Astrocyte of the cerebellum (primary cell): Measurements from ENCODE around the gene CABP5.

Source experiments
- DNase-seq: peaks from one replicate; pipeline ENCODE4 v3.0.0-alpha.2; 2011; ENCODE audit warnings: low read depth
- H3K4me3 ChIP-seq: 2 replicates; pipeline ENCODE4 v1.5.1; 2011; ENCODE audit warnings: mild to moderate bottlenecking, low read depth, low read length, moderate library complexity
- in situ Hi-C: cut with HindIII; loops from 2 replicates; pipeline ENCODE4 v1.10.0; 2017; ENCODE audit warnings: low sequenced_read_pairs
- TF ChIP-seq, protein P1 (sequence below): IDR thresholded peaks from 2 replicates; pipeline ENCODE4 v1.5.1; 2012; ENCODE audit warnings: low read length, low read depth, moderate library complexity, mild to moderate bottlenecking; ENCODE audit errors: missing control alignments

The CABP5 gene

GRCh38 chr19:48069435-48069834, 25.6 kb upstream of the CABP5 start:
- H3K4me3 ChIP-seq = no peak overlapping the region
- TF ChIP-seq, protein P1, sequence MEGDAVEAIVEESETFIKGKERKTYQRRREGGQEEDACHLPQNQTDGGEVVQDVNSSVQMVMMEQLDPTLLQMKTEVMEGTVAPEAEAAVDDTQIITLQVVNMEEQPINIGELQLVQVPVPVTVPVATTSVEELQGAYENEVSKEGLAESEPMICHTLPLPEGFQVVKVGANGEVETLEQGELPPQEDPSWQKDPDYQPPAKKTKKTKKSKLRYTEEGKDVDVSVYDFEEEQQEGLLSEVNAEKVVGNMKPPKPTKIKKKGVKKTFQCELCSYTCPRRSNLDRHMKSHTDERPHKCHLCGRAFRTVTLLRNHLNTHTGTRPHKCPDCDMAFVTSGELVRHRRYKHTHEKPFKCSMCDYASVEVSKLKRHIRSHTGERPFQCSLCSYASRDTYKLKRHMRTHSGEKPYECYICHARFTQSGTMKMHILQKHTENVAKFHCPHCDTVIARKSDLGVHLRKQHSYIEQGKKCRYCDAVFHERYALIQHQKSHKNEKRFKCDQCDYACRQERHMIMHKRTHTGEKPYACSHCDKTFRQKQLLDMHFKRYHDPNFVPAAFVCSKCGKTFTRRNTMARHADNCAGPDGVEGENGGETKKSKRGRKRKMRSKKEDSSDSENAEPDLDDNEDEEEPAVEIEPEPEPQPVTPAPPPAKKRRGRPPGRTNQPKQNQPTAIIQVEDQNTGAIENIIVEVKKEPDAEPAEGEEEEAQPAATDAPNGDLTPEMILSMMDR = no peak
- in situ Hi-C loops = no loop called here
- DNase-seq = no peak

DNA sequence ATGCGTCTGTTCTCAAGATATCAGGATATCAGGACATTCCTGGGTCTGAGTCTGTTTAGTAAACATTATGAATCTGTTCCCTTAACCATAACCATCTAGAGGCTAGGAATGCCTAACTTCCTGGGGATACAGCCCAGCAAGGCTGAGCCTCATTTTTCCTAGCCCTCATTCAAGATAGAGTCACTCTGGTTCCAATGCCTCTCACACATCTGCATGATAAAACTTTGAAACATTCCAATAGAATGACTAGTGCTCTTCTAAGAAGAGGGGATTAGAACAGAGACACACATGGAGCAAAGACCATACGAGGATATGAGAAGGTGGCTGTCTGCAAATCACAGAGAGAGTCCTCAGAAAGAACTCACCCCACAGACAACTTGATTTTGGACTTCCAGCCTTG, 20.6 kb upstream of the CABP5 start:
- TF ChIP-seq, protein P1 = no peak
- no peak for DNase-seq
- H3K4me3 ChIP-seq = no peak overlapping the region
- in situ Hi-C loops = no loop called here

DNA sequence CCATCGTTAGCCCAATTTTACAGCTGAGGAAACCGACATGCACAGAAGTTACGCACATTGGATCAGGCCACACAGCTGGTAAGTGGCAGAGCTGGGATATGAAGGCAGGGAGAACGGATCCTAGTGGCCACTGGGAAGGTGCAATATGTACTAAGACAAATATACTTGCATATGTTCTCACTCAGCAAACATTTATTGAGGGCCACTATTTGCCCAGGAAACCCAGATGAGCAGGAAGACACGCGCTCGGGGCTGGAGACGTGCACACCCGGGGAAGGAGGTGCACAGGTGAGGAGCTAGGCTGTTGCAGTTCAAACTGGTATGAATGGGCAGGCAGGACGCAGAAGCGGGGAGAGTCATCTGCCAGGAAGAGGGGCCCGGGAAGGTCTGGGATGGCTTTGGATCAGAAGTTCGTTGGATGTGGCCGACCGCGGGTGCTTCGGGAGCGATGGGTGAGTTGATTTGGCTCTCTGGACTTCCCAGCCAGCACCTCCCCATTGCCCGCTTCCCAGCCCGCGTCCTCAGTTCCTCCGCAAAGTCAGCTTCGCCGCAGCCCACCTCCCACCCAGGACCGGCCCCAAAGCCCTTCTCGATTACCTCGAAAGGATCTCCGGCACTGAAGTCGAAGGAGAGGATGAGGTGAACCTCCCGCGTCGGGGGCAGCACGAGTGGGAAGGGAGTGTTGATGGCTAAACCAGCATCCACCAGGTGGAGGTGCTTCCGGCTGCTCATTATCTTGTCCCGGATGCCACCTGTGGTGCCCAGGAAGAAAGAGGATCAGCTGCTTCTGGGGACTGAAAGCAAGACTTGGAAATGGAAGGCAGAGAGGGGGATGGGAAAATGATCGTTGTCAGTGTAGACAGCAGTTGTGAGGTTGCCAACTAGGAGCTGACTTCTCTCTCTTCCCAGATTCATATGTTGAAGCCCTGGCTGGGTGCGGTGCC, 17.8 kb upstream of the CABP5 start:
- in situ Hi-C loops = no loop called here
- DNase-seq = no peak

GRCh38 chr19:48060381-48060780, 16.5 kb upstream of the CABP5 start:
- DNase-seq = no peak
- H3K4me3 ChIP-seq = no peak overlapping the region
- in situ Hi-C loops = no loop called here
- TF ChIP-seq, protein P1 = no peak

More for the DNA sequence above, 17.8 kb upstream of the CABP5 start:
- TF ChIP-seq, protein P1 = no peak
- H3K4me3 ChIP-seq = no peak overlapping the region

DNA sequence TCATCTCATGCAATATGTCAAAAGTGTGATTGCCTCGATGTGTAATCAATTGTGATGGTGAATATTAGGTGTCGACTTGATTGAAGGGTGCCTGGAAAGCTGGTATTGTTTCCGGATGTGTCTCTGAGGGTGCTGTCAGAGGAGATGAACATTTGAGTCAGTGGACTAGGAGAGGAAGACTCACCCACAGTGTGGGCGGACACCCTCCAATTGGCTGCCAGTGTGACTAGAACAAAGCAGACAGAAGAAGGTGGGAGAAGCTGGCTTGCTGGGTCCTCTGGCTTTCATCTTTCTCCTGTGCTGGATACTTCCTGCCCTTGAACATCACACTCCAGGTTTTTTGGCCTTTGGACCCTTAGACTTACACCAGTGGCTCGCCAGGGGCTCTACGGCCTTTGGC, 15.5 kb upstream of the CABP5 start:
- TF ChIP-seq, protein P1 = no peak
- H3K4me3 ChIP-seq = no peak overlapping the region
- in situ Hi-C loops = no loop called here
- no peak for DNase-seq

DNA sequence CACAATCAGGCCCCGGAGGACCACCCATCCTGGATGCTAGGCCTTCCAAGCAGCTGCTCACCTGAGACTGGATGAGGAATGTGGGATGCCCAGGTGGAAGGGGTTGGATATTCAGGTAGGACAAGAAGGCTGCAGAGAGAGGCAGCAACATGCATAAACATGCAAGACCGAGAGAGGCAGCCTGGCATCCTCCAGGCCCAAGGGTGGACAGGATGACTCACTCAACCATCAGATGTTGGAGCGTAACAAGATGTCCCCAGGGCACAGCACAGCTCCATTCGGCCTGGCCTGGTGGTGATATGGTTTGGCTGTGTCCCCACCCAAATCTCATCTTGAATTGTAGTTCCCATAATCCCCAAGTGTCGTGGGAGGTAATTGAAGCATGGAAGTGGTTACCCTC, 10.0 kb upstream of the CABP5 start:
- in situ Hi-C loops = no loop called here
- no peak for DNase-seq

More for the DNA sequence above, 10.0 kb upstream of the CABP5 start:
- TF ChIP-seq, protein P1 = no peak
- H3K4me3 ChIP-seq = no peak overlapping the region
